HG03025 (cell line): ENCODE data around the gene FTO.

Source experiments
- ATAC-seq: cut with Tn5 transposase; IDR thresholded peaks from one replicate; pipeline ENCODE4 v1.9.1; 2021; ENCODE audit warnings: mild to moderate bottlenecking, moderate library complexity; ENCODE audit not compliant: unreplicated experiment, low FRiP score

The FTO gene

GRCh38 chr16:54129810-54130209, 425.9 kb downstream of the FTO start:
- no peak for ATAC-seq

DNA sequence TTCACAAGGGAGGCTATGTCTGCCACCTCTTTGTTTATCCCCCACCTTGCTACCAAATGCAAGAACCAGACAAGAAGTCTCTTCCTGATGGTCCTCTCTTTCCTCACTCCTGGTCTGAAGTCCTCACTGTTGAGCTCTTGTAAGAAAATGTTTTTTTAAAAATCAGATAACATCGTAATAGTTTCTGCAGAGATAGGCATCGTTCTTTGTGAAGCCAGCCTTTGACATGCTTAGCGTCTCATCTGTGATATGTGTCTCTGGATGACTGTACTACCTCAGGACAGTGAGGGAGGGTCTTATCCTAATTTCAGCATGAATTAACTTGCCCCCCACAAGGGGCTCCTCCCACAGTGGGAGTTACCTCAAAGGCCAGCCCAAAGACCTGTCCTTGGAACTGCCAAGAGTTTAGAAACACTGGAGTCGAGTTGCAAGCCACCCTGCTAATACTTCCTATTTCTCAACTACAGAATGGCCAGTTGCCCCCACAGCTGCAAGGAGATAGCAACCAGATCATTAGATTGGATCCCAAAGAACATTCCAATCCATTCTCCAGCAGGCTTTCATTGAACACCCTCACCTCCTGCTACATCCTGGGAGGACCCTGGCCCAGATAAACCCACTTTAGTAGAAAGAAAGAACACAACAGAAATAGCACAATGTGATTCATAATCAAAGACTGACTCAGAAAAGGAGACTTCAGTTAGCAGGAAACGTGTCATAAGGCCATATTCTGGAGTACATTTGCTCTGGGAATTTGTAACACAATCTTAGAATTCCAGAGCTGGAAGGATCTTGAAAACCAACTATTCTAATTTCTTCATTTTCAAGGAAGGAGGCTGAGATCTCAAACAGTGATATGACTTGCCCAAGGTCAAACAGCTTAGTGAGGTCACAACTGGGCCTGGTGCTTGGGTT, 431.7 kb downstream of the FTO start:
- no peak for ATAC-seq

- no peak for ATAC-seq
These were observed 432.3 kb downstream of the FTO start for GRCh38 chr16:54136276-54136625.

- no peak for ATAC-seq
These were observed 436.3 kb downstream of the FTO start for GRCh38 chr16:54140057-54140787.

DNA sequence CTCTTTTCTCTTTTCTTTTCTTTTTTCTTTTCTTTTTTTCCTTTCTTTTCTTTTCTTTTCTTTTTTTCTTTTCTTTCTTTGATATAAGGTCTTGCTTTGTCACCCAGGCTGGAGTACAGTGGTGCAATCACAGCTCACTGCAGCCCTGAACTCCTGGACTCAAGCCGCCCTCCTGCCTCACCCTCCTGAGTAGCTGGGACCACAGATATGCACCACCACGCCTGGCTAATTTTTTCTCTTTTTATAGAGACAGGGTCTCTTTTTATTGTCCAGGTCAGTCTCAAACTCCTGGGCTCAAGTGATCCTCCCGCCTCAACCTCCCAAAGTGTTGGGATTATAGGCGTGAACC, 436.8 kb downstream of the FTO start:
- no peak for ATAC-seq

DNA sequence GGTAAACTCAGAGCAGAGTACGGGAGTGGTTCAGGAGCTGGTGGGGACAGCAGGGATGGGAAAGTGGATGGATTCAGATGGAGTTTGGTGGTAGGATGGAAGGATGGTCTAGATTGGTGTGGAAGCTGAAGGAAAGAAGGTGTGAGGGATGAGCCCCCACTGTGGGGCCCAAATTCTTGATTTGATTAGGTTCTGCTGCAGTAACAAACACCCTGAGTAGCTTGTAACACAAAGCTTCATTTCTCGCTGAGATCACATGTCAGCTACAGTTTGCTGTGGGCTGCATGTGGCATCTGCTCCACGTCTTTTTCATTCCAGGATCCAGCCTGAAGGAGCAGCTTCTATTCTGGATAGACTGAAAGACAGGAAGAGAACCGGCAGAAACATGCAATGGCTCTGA, 438.8 kb downstream of the FTO start:
- no peak for ATAC-seq

- no peak for ATAC-seq
These were observed 439.5 kb downstream of the FTO start for GRCh38 chr16:54143410-54143809.

DNA sequence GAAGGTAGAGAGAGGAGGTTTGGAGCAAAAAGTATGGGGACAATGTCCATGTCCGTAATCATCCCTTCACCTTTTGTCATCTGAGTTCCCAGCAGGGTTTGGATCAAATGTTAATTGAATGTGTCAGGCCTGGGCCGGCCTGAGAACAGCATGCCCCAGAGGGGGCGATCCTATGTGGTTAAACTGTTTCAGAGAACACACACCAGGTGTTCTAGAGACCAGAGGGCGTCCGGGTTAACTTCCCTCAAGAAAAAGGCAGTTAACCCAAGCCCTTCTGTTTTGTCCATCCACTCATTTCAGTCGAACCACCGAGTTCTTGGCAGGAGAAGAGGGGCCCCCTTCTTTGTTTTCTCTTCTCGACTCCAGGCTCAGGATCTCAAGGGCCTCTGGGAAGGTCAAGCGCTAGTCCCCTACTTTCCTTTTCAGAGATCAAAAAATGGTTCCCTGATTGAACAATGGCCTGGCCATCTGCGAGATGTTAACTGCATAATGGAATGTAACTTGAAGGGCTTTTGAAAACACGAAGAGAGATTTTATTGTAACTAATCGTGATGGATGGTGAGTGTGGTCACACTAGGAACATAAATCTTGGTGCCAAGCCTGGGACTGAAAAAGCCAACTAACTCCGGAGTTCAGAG, 440.1 kb downstream of the FTO start:
- no peak for ATAC-seq

- ATAC-seq, result no peak
These were observed 440.6 kb downstream of the FTO start for GRCh38 chr16:54144572-54144947.

DNA sequence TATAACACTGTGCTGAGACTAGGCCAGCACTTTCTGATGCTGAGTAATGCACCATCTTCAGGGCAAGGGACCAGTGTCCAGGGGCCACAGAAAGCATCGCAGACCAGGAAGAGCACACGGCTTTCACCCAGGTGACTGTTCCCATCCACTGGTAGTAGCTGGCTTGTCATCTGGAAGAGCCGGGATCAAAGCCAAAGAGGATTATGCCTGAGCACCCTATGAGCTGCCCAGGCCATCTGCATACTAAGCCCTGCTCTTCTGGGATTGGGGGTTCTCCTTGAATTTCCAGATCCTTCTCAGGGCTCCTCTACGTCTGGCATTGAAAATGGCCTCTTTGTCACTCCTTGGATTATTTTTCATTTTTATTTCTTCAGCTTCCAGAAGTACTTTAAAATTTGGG, 441.9 kb downstream of the FTO start:
- no peak for ATAC-seq

GRCh38 chr16:54148974-54149373, 445.0 kb downstream of the FTO start:
- ATAC-seq, result no peak

DNA sequence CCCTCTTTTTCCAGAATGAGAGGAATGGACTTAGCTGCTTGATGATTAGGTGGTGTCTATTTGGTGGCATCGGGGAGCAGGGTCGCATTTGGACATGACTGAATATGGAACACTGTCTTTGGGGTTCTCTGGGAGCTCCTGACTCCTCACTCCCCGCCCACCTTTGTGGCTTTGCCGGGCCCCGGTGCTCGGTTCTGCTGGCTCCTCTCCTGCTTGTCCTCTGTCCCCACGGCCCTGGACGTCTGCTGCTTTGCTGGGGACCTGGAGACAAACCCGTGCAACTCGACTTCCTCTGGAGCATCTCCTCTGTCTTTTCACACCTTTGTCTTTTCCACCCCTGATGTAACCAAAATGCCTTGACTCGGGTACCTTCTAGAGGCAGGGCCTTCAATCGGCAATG, 446.9 kb downstream of the FTO start:
- ATAC-seq, result no peak

DNA sequence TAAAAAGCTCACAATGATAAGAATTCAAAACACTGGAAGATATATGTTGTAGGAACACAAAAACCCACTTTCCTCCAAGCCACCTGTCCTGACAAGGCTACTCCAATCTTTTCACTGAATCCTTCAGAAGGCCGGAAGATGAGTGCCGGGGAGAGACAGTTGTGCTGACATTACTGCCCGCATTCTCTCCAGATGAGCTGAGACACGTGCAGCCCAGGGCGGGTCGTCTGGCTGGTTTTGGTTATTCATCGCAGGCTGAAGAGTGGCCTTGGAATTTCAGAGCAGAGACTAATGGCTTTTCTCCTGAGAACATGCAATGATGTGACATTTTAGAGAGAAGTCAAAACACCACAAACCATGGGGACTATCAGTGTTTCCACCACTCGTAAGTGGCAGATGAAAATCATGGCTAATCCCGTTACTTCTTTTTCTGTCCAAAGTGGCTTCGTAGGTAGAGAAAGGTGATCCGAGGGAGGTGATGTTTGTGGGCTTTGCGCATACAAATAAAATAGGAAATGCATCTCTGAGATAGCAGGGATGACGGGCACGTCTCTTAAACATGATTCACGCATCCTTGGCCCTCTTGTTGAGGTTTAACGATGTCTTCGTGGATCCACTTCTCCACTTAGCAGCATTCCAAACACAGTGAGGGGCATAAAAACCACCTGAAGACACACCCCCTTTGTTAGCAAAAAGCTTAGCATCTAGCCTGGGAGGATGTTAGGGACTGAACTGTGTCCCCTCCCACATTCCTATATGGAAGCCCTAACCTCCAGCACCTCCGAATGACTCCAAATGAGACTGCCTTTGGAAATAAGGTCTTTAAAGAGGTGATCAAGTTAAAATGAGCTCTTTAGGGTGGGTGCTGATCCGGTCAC, 448.6 kb downstream of the FTO start:
- no peak for ATAC-seq

DNA sequence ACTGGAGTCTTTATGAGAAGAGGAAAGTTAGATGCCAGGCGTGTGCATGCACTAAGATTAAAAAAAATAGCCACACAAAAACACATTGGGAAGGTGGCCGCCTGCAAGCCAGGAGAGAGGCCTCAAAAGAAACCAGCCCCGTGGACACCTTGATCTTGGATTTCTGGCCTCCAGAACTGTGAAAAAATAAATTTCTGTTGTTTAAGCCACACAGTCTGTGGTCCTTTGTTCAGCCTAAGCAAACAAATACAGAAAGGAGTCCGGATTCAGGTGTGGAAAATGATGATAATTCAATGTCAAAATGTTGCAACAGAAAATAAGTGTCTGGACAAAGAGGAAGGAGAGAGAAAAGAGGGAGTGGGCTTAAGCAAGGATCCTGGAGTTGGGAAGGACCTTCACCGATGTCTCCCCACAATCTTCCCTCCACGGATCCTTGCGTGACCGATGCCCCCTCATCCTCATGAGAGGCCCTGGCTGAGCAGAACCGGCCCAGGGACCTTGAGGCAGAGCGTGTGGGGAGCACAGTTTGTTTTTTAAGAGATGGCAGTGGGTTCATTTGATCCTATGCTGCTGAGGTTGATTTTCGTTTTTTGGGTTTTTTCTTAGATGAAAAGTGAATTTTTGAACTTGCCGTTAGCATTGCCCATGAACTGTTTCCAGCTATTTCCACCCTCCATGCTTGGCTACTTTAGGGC, 449.4 kb downstream of the FTO start:
- no peak for ATAC-seq

DNA sequence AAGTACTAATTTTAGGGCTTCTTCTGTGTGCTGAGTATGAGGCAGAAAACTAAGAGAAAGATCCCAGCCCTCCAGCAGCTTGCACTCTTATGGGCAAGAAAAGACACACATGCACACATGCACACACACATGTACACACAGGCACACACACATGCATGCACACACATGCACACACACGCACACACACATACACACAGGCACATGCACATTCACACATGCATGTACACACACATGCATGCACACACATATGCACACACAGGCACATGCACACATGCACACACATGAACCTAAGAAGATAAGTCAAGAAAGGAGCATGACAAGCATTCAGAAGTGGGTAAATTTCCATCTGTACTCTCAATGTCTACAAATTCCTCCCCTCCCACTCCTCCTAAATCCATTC, 452.4 kb downstream of the FTO start:
- ATAC-seq, result no peak

GRCh38 chr16:54158986-54159385, 455.0 kb downstream of the FTO start:
- no peak for ATAC-seq

DNA sequence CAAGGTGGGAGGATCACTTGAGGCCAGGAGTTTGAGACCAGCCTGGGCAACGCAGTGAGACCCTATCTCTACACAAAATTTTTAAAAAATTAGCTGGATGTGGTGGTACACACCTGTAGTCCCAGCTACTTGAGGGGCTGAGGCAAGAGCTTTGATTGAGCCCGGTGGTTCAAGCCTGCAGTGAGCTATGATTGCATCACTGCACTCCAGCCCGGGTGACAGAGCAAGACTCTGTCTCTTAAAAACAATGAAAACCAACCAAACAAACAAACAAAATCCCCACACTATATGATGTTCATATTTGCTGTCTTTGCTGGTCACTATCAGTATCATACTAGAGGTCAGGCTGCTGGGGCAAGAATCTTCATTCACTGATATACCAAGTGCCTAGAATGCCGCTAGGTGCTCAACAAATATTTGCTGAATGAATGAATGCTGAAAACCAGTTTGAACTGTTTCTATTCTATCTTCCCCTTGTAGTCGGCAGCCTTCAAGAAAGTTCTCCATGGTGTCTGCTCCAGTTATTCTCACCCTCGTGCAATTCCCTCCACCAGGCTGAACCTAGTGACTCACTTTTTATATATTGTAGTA, 455.6 kb downstream of the FTO start:
- no peak for ATAC-seq

DNA sequence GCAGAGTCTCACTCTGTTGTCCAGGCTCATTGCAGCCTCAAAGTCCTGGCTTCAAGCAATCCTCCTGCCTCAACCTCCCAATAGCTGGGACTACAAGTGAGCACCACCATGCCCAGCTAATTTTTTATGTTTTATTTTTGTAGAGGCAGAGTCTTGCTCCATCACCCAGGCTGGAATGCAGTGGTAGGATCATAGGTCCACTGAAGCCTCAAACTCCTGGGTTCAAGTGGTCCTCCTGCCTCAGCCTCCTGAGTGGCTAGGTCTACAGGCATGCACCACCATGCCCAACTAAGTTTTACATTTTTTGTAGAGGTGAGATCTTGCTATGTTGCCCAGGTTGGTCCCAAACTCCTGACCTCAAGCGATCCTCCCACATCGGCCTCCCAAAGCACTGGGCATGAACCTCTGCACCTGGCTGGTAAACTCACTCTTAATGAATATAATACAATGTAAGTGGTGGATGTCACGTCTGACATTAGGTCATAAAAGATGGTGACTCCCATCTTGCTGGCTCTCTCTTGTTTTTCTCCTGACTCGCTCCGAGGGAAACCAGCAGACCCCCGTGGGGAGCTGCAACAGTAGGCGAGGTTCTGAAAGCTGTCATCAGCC, 456.4 kb downstream of the FTO start:
- ATAC-seq, result no peak
